Fibroblast of peridontal ligament (primary cell): ENCODE results near the gene NKD1.

Experiments used
- DNase-seq: peaks from one replicate; pipeline ENCODE4 v3.0.0-alpha.2; 2010; ENCODE audit errors: extremely low read depth

Gene NKD1

GRCh38 chr16:50538411-50539052 lies 9.7 kb upstream of the NKD1 start:
- DNase-seq: no peak

GRCh38 chr16:50539053-50539695 lies 9.0 kb upstream of the NKD1 start:
- DNase-seq: no peak

- no peak for DNase-seq
Observed at GRCh38 chr16:50539822-50540710, 8.1 kb upstream of the NKD1 start.

- no peak for DNase-seq
Observed at GRCh38 chr16:50540711-50541007, 7.5 kb upstream of the NKD1 start.

GRCh38 chr16:50542703-50543102 lies 5.5 kb upstream of the NKD1 start:
- DNase-seq: no peak

- no peak for DNase-seq
Observed at GRCh38 chr16:50546125-50546524, 2.1 kb upstream of the NKD1 start.

GRCh38 chr16:50547340-50548124 lies 664 bp upstream of the NKD1 start:
- DNase-seq: no peak

- DNase-seq: no peak
Observed at GRCh38 chr16:50548909-50549560, 839 bp downstream of the NKD1 start.

GRCh38 chr16:50549561-50549915 lies 1.3 kb downstream of the NKD1 start:
- DNase-seq: no peak

GRCh38 chr16:50550035-50550434 lies 1.8 kb downstream of the NKD1 start:
- DNase-seq: no peak

GRCh38 chr16:50550866-50551641 lies 2.9 kb downstream of the NKD1 start:
- DNase-seq: no peak

GRCh38 chr16:50552476-50553101 lies 4.4 kb downstream of the NKD1 start:
- no peak for DNase-seq

GRCh38 chr16:50553182-50553710 lies 5.0 kb downstream of the NKD1 start:
- DNase-seq: no peak

- DNase-seq: no peak
Observed at GRCh38 chr16:50553731-50554360, 5.7 kb downstream of the NKD1 start.

- no peak for DNase-seq
Observed at GRCh38 chr16:50555269-50555875, 7.2 kb downstream of the NKD1 start.

- no peak for DNase-seq
Observed at GRCh38 chr16:50555952-50556673, 7.9 kb downstream of the NKD1 start.

- no peak for DNase-seq
Observed at GRCh38 chr16:50557046-50557445, 8.8 kb downstream of the NKD1 start.

- DNase-seq: no peak
Observed at GRCh38 chr16:50558913-50559312, 10.7 kb downstream of the NKD1 start.

- no peak for DNase-seq
Observed at GRCh38 chr16:50559342-50559741, 11.1 kb downstream of the NKD1 start.
